Activated CD4-positive, alpha-beta memory T cell treated with anti-CD3 and anti-CD28 coated beads for 36 hours (primary cell): Measurements from ENCODE around the gene STK24. TPM values are rescaled to one million over a fixed set of nuclear protein-coding genes. Genes with fewer than 3 reads are reported as not detected.
"Not testable (repeated sequence)": the region's sequence is repeated elsewhere in the genome, so short reads cannot be mapped to it uniquely, and the experiment has no call there.

Experiments used
- CTCF ChIA-PET: fragments of 350-600 bp; sonication (Branson Sonifier 250); formaldehyde crosslinking; loops from one replicate; lab custom pipeline; 2021; ENCODE audit warnings: antibody characterized with exemption, inconsistent platforms; lab: Charles Lee
- POLR2A ChIA-PET: fragments of 350-600 bp; sonication (Branson Sonifier 250); formaldehyde crosslinking; loops from one replicate; lab custom pipeline; 2021; ENCODE audit warnings: antibody characterized with exemption; lab: Charles Lee
- DNase-seq: peaks from one replicate; pipeline ENCODE4 v3.0.0-alpha.2; 2020
- H3K27ac Mint-ChIP-seq: one replicate; pipeline ENCODE4 v1.8.0; 2021; ENCODE audit warnings: mixed read lengths
- H3K27me3 Mint-ChIP-seq: one replicate; pipeline ENCODE4 v1.8.0; 2021; ENCODE audit warnings: mixed read lengths
- H3K36me3 Mint-ChIP-seq: one replicate; pipeline ENCODE4 v1.8.0; 2021; ENCODE audit warnings: mixed read lengths
- H3K4me1 Mint-ChIP-seq: one replicate; pipeline ENCODE4 v1.8.0; 2021; ENCODE audit warnings: low read depth, mixed read lengths
- H3K4me3 Mint-ChIP-seq: one replicate; pipeline ENCODE4 v1.8.0; 2021; ENCODE audit warnings: mild to moderate bottlenecking, mixed read lengths
- H3K9me3 Mint-ChIP-seq: one replicate; pipeline ENCODE4 v1.8.0; 2021; ENCODE audit warnings: mixed read lengths
- intact Hi-C: fragments of 100-400 bp; cut with micrococcal nuclease; formaldehyde crosslinking; loops from one replicate; pipeline ENCODE4 v1.15.1; 2023
- total RNA-seq, 2 experiments: library from RNA; stranded (reverse); gene quantifications; one replicate each; pipeline ENCODE4 v1.2.3, GENCODE V29; 2021

Gene STK24
- total RNA-seq, 2 experiments from 2014 or later = 176 to 178 TPM

GRCh38 chr13:98581381-98581780, 4.5 kb upstream of the STK24 start:
- Mint-ChIP-seq H3K4me1 (peaks cover 17% of the 10 kb centered on the region), H3K36me3 (no peaks in the 10 kb centered on the region), H3K27ac (no peak overlapping the region), H3K9me3 (no peaks in the 10 kb centered on the region), H3K27me3 (no peaks in the 10 kb centered on the region), H3K4me3 (no peak overlapping the region)
- ChIA-PET CTCF (interaction anchor here (1.2 to 1.6 kb wide), 2 partner anchors 72 to 136 kb away, joined by 3 to 9 read pairs; no protein-coding TSS in a partner anchor), POLR2A (interaction anchor here (1.5 kb wide), 1 partner anchor 9 kb away, joined by 3 read pairs; no protein-coding TSS in a partner anchor)
- intact Hi-C loops = no loop called here
- no peak for DNase-seq

- Mint-ChIP-seq H3K4me1 (peaks cover 16% of the 10 kb centered on the region), H3K9me3 (no peaks in the 10 kb centered on the region), H3K27me3 (no peaks in the 10 kb centered on the region), H3K27ac (no peak overlapping the region), H3K36me3 (peaks cover 4% of the 10 kb centered on the region), H3K4me3 (no peak overlapping the region)
- intact Hi-C loops = no loop called here
- ChIA-PET CTCF (interaction anchor here (0.9 to 1.2 kb wide), 2 partner anchors 73 to 136 kb away, joined by 3 read pairs; no protein-coding TSS in a partner anchor), POLR2A (interaction anchor here (1.6 kb wide), 1 partner anchor 9 kb away, joined by 4 read pairs; no protein-coding TSS in a partner anchor)
- DNase-seq = no peak
These were observed 3.5 kb upstream of the STK24 start for GRCh38 chr13:98580420-98580819.

GRCh38 chr13:98577836-98578285, 954 bp upstream of the STK24 start:
- ChIA-PET CTCF (interaction anchor here (0.6 to 1.4 kb wide), 3 partner anchors 74 to 1265 kb away, joined by 3 to 8 read pairs (median 3); no protein-coding TSS in a partner anchor), POLR2A (interaction anchor here (0.5 to 2.0 kb wide), 13 partner anchors 9 to 130 kb away, joined by 3 to 12 read pairs (median 3); no protein-coding TSS in a partner anchor)
- peaks cover 18% of the 10 kb centered on the region for H3K36me3 Mint-ChIP-seq
- intact Hi-C loops = loop anchor here (5.0 to 10.0 kb wide), 6 partner anchors 477 to 1143 kb away; partner anchors contain the start of gene RAP2A
- H3K4me3 Mint-ChIP-seq = peak overlapping the region; percentile 75
- peak overlapping the region; percentile 73 for H3K27ac Mint-ChIP-seq
- DNase-seq = no peak
- H3K4me1 Mint-ChIP-seq = peaks cover 36% of the 10 kb centered on the region
- no peaks in the 10 kb centered on the region for H3K9me3 Mint-ChIP-seq
- no peaks in the 10 kb centered on the region for H3K27me3 Mint-ChIP-seq

GRCh38 chr13:98576200-98576945, 534 bp downstream of the STK24 start:
- ChIA-PET POLR2A (interaction anchor here (0.6 to 3.0 kb wide), 9 partner anchors 11 to 131 kb away, joined by 3 to 15 read pairs (median 4); no protein-coding TSS in a partner anchor), CTCF (interaction anchor here (1.4 to 2.2 kb wide), 2 partner anchors 72 to 77 kb away, joined by 3 to 8 read pairs; no protein-coding TSS in a partner anchor)
- Mint-ChIP-seq H3K27ac (peak overlapping the region; percentile 98), H3K36me3 (peaks cover 26% of the 10 kb centered on the region), H3K27me3 (no peaks in the 10 kb centered on the region), H3K9me3 (no peaks in the 10 kb centered on the region), H3K4me1 (peaks cover 40% of the 10 kb centered on the region), H3K4me3 (peak overlapping the region; percentile 87)
- DNase-seq = peak; percentile 60
- intact Hi-C loops = loop anchor here (5.0 to 10.0 kb wide), 6 partner anchors 478 to 1142 kb away; partner anchors contain the start of gene RAP2A

- Mint-ChIP-seq H3K36me3 (peaks cover 26% of the 10 kb centered on the region), H3K4me1 (peaks cover 45% of the 10 kb centered on the region), H3K27ac (peak overlapping the region; percentile 98), H3K9me3 (no peaks in the 10 kb centered on the region), H3K27me3 (no peaks in the 10 kb centered on the region), H3K4me3 (peak overlapping the region; percentile 87)
- DNase-seq = no peak
- CTCF ChIA-PET = interaction anchor here (2.2 kb wide), 1 partner anchor 77 kb away, joined by 8 read pairs; no protein-coding TSS in a partner anchor
- POLR2A ChIA-PET = interaction anchor here (1.3 to 3.0 kb wide), 5 partner anchors 11 to 71 kb away, joined by 4 to 15 read pairs (median 9); no protein-coding TSS in a partner anchor
- intact Hi-C loops = loop anchor here (5.0 to 10.0 kb wide), 6 partner anchors 479 to 1141 kb away; partner anchors contain the start of gene RAP2A
These were observed 1.1 kb downstream of the STK24 start for GRCh38 chr13:98575904-98576199.

- Mint-ChIP-seq H3K9me3 (no peaks in the 10 kb centered on the region), H3K27me3 (no peaks in the 10 kb centered on the region), H3K4me3 (peak overlapping the region; percentile 87), H3K36me3 (peaks cover 26% of the 10 kb centered on the region), H3K4me1 (peaks cover 51% of the 10 kb centered on the region), H3K27ac (peak overlapping the region; percentile 98)
- intact Hi-C loops = loop anchor here (5.0 to 10.0 kb wide), 6 partner anchors 480 to 1140 kb away; partner anchors contain the start of gene RAP2A
- CTCF ChIA-PET = interaction anchor here (2.2 kb wide), 1 partner anchor 78 kb away, joined by 8 read pairs; no protein-coding TSS in a partner anchor
- no peak for DNase-seq
- POLR2A ChIA-PET = interaction anchor here (1.0 to 3.0 kb wide), 7 partner anchors 10 to 94 kb away, joined by 4 to 15 read pairs (median 7); no protein-coding TSS in a partner anchor
These were observed 1.7 kb downstream of the STK24 start for GRCh38 chr13:98575009-98575903.

GRCh38 chr13:98571955-98572662, 4.8 kb downstream of the STK24 start:
- Mint-ChIP-seq H3K4me3 (peak overlapping the region; percentile 75), H3K4me1 (peaks cover 78% of the 10 kb centered on the region), H3K27me3 (no peaks in the 10 kb centered on the region), H3K27ac (peak overlapping the region; percentile 98), H3K9me3 (no peaks in the 10 kb centered on the region), H3K36me3 (peaks cover 40% of the 10 kb centered on the region)
- DNase-seq = peak; percentile 52
- POLR2A ChIA-PET = interaction anchor here (1.0 to 3.1 kb wide), 10 partner anchors 8 to 91 kb away, joined by 3 to 14 read pairs (median 5); no protein-coding TSS in a partner anchor
- intact Hi-C loops = loop anchor here (5.0 to 10.0 kb wide), 8 partner anchors 280 to 1137 kb away; partner anchors contain the start of gene RAP2A
- CTCF ChIA-PET = interaction anchor here (1.1 to 2.4 kb wide), 4 partner anchors 15 to 126 kb away, joined by 3 to 12 read pairs (median 5); no protein-coding TSS in a partner anchor

- peak overlapping the region; percentile 98 for H3K27ac Mint-ChIP-seq
- intact Hi-C loops = loop anchor here (5.0 to 10.0 kb wide), 8 partner anchors 281 to 1136 kb away; partner anchors contain the start of gene RAP2A
- no peaks in the 10 kb centered on the region for H3K27me3 Mint-ChIP-seq
- ChIA-PET POLR2A (interaction anchor here (0.6 to 3.1 kb wide), 13 partner anchors 8 to 124 kb away, joined by 3 to 14 read pairs (median 5); no protein-coding TSS in a partner anchor), CTCF (interaction anchor here (0.7 to 2.4 kb wide), 8 partner anchors 17 to 134 kb away, joined by 3 to 12 read pairs (median 4); no protein-coding TSS in a partner anchor)
- peaks cover 89% of the 10 kb centered on the region for H3K4me1 Mint-ChIP-seq
- DNase-seq = peak; percentile 67
- peaks cover 42% of the 10 kb centered on the region for H3K36me3 Mint-ChIP-seq
- H3K4me3 Mint-ChIP-seq = peak overlapping the region; percentile 75
- no peaks in the 10 kb centered on the region for H3K9me3 Mint-ChIP-seq
These were observed 6.0 kb downstream of the STK24 start for GRCh38 chr13:98570929-98571372.

- H3K36me3 Mint-ChIP-seq = peaks cover 37% of the 10 kb centered on the region
- not testable (repeated sequence) for H3K9me3 Mint-ChIP-seq, DNase-seq, H3K27me3 Mint-ChIP-seq
- peaks cover 96% of the 10 kb centered on the region for H3K4me1 Mint-ChIP-seq
- H3K27ac Mint-ChIP-seq = peak overlapping the region; percentile 98
- CTCF ChIA-PET = interaction anchor here (0.8 to 1.9 kb wide), 2 partner anchors 25 to 60 kb away, joined by 3 to 6 read pairs; no protein-coding TSS in a partner anchor
- POLR2A ChIA-PET = interaction anchor here (1.2 to 2.9 kb wide), 3 partner anchors 21 to 39 kb away, joined by 6 to 13 read pairs (median 7); no protein-coding TSS in a partner anchor
- intact Hi-C loops = loop anchor here (5.0 to 10.0 kb wide), 8 partner anchors 283 to 1135 kb away; partner anchors contain the start of gene RAP2A
- peak overlapping the region; percentile 75 for H3K4me3 Mint-ChIP-seq
These were observed 7.2 kb downstream of the STK24 start for GRCh38 chr13:98569494-98570367.
